HUDEP-2 (cell line): ENCODE results near the gene PGR.

Experiments
- DNase-seq, 76 experiments: peaks; one replicate each; lab custom pipeline; 2025; ENCODE audit not compliant: unreplicated experiment in 76 of 76; lab: John Stamatoyannopoulos, UW

The PGR gene

DNA sequence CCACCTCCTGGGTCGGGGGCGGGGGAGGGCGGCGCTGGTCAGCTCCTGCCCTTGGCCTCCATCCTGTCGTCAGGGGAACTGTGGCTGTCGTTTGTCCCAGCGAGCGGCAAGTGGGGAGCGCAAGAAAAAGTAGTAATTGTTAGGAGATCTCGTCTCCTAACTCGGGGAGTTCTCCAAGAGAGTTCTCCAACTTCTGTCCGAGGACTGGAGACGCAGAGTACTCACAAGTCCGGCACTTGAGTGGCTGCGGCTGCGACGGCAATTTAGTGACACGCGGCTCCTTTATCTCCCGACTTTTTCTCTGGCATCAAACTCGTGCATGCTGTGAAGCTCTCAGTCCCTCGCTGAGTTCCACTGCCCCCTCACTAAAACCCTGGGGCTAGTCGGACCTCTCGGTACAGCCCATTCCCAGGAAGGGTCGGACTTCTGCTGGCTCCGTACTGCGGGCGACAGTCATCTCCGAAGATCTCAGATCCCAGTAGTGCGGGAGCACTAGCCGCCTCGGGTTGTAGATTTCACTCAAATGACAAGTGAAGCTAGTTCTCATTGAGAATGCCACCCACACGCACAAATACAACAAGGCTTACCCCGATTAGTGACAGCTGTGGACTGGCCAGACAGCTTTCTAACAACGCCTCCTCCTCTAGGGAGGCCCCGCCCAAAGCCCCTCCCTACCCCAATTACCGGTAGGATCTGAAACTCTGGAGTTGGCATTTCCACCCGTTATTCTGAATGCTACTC is at the start of gene PGR:
PGR (minus strand) TSS at position 611 of the 741 bp plus-strand sequence. CDS start 743 bp downstream, outside the sequence.
- DNase-seq: peak in 66 of 76 experiments; percentile 10 to 82 (median 46)

DNA sequence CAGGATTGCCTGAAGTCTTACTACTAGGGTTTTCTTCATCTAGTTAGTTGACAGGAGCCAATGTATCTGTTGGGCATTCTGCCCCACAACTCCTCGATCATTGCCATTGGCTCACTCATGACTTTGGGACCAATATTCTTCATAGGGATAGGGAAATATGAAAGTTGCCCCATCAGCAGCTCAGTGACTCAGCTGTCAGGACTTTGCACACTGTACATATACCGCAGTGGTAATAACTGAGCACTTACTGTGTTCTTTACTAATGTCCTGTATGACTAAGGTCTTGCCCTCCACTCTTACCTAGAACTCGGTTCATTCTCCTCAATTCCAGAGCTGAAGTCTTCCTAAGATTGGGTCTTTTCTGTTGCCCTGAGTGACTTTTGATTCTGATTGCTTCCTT is 46.8 kb upstream of the PGR start:
- DNase-seq: no peak

DNA sequence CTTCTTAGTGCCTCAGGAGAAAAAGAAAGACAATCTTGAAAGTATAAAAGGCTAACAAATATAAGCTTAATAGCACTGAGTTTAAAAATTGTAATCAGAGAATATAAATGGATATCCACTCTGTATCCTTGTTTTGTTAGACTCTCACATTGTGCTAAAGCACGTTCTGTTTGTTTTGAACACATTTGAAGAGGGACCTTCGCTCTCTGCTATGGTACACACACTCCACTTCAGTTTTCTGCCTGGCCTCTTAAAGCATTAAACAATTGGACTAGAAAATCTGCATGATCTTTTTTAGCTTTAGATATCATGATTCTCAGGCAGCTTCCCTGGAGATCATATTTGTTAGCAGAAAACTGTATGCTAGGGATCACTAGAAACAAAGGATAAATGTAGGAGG is 40.3 kb upstream of the PGR start:
- no peak for DNase-seq

DNA sequence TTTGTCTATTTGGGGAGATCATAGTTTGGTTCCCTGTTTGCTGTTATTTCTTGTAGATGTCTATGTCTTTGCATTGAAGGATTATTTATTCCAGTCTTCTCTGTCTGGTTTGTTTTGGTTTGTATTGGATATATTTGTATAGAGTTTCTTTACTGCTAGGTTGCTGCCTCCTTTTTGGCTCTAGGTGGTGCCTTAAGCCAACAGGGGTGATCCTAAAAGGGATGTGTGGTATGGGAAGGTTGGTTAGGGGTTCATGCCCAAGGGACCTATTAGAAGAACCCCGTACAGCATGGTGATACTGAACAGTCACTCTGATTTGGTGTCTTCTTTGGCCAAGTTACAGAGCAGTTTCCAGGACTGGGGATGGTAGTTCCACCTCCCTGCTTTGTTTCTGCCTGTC is 36.4 kb upstream of the PGR start:
- no peak for DNase-seq

DNA sequence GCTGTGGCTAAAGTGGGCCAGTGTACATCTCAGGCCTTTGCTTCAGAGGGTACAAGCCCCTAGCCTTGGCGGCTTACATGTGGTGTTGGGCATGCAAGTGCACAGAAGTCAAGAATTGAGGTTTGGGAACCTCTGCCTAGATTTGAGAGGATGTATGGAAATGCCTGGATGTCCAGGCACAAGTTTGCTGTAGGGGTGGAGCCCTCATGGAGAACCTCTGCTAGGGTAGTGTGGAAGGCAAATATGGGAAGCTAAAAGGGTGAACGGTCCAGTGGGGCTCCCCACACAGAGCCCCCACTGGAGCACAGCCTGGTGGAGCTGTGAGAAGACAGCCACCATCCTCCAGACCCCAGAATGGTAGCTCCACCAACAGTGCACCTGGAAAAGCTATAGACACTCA is 28.5 kb upstream of the PGR start:
- no peak for DNase-seq

DNA sequence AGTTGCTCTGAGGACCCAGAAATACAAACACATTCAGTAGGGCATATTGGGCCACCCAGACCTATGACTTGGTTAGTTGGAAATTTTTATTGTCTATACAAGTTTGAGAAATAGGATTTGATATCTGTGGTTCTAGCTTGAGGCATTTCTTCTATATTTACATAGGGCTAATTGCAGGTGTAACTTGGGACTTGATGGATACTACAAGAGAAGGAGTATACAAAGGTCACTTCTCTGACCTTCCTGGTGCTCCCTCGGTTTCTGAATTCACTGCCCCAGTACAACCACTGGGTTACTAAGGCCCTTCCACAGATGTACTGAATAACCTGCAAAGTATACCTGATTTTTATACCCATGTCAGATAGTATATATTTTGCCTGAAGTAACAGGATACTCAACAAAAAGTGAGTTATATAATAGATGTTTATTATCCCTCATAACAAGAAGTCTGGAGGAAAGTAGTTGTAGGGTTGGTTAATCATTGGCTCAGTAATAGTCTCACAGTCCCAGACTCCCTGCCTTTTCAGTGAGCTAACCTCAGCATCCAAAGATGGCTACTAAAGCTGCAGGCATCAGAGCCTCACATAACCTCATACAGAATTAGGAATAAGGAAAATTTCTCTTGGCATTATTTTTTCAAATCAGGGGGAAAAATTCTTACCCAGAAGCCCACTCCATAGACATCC is 8.8 kb upstream of the PGR start:
- DNase-seq: no peak

DNA sequence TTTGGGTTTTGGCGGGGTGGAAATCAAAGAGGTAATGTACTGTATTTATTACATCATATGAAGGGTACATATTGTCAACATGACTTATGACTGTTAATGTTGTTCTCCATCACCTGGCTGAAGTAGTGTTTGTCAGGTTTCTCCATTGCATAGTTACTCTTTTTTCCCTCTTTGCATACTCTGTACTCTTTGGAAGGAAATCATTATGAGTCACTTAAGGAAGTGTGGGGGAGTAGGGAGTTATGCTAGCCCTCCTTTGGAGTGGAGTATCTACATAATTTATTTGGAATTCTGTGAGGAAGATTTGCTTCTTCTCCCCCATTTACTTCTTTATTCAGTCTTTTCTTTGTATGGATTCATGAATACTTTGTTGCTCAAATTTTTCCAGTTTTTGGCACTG is 3.6 kb upstream of the PGR start:
- DNase-seq: no peak

DNA sequence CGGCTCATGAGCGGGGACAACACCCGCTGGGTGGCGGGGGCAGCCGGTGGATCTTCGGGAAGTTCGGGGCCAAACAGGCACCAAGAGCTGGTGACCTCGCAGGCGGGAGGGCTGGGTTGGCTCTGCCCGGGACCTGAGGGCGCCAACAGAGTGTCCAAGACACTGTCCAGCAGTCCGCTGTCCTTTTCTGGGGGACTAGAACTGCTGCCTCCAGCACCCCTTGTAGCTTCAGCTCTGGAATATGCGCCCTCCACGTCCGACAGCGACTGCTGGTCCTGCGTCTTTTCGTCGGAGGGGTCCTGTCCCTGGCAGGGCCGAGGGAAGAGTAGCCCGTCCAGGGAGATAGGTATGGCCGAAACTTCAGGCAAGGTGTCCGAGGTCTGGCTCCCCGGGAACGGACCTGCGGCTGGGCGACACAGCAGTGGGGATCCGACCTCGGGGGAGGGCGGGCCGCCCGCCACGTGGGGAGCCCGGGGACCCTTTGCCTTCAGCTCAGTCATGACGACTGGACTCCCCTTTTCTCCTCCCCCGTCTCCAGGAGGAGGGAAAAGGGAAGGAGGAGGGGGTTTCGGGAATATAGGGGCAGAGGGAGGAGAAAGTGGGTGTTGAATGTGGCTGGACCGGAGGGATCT is 926 bp downstream of the PGR start:
- peak in 11 of 76 experiments; percentile 18 to 49 (median 33) for DNase-seq

DNA sequence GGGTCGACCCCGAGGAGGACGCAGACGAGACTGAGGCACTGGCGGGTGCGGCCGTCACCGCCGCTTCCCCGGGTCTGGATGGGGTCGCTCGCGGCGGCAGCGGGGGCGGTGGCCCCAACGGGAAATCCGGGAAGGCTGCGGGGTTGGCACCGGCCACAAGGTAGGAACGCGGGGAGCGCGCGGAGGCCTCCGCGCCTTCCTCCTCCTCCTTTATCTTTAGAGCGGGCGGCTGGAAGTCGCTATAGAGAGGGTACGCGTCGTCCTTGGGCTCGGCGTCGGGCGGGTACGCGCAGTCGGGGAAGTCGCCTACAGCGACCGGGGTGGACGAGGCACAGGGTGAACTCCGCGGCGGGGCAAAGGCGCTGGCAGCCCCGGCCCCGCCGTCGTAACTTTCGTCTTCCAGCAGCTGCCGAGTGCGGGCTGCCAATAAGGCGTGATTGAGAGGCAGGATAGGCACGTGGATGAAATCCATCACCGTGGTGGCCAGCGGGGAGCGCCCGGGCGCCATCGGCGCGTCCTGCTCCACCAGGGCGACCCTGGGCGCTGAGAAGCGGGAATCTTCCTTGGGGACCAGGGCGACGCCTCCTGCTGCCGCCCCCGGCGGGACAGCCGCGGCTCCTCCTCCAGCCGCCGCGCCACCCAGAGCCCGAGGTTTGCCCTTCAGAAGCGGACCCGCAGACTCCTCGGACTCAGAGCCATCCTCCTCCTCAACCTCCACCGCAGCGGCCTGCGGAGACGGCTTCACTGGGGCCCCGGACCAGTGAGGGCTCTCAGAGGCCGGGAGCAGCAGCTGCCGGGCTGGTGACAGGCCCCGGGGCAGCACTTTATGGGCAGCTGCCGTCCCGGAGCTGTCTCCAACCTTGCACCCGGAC is 1.7 kb downstream of the PGR start:
- DNase-seq: peak in 48 of 76 experiments; percentile 7 to 71 (median 40)

DNA sequence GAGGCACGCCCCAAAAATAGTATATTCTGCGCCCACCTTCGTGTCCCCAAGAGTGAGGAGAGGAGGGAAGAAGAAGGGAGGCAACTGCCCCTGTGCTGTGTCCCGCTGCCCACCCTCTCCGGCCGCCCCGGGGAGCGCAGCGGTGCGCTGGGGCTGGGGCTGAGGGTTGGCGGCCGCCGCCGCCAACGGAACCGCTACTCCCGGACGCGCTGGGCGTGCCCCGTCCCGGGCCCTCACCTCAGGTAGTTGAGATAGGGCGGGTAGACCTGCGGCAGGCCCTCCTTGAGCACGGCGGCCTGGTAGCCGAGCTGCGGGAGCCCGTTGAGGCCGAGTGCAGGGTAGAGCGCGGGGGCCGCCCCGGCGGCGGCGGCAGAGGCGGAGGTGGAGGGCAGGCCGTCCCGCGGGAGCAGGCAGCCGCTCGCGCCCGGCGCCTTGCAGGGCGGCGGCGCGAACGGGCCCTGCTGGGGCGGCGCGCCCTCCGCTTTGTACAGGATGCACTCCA is 2.4 kb downstream of the PGR start:
- DNase-seq: peak in 41 of 76 experiments; percentile 11 to 65 (median 39)

DNA sequence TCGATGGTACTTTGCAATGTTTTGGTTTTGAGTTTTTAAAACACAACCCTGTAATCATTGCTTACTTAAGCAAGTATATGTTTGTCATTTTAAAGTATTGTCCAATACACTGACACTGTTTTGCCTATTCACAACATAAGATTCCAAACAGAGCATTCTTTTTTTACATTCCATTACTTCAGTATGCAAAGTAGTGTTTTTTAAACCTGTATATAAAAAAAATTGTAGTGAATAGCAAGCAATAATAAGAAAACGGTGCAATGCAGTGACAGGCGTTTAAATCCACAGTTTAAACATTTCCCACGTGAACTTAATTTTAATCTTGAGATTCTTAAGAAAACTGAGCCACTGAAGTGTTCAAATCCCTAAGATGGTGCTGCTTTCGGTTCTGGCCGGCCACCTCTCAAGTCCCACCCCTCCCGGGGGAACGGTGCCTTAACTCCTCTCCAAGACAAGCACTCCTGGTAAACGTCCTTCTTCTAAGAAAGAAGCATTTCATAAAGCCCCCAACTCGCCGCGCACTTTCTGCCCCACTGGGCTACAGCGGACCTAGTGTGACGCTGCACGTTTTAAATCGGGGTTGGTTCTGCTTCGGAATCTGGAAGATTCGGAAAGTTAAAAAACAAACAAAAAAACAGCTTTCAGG is 2.9 kb downstream of the PGR start:
- DNase-seq: peak in 48 of 76 experiments; percentile 3 to 59 (median 29)

DNA sequence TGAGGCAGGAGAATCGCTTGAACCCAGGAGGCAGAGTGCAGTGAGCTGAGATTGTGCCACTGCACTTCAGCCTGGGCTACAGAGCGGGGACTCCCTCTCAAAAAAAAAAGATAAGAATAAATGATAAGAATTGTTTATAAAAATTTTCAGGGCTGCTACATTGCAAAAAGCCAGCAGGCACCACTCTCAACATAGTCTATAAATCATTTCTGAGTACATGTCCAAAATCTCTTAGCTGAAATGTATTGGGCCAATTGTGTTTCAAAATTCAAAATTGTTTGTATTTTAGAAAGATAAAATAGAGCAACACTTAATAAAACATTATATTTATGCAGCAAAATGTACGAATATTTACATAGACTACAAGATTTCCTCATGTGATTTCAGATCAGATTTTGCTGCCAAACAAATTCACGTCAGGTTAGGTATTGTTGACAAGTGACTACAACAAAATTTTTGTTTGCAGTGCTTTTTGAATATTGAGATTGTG is 13.9 kb downstream of the PGR start:
- DNase-seq: no peak

DNA sequence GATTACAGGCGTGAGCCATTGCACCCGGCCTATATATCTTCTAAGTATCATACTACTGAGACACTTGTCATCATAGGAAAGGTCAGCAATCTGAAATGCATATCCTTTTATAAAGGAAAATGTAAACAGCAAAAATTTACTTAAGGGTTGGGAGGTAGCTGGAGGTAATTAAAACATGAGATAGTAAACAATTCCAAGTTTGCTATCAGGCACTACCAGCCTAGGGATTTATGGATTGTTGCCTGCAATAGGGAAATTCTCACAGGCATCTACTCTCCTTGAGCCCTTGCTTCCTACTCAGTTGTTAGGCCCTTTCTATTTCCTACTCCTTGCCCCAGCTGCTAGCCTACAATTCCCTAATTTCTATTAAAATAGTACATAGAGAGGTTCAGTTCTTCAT is 16.1 kb downstream of the PGR start:
- DNase-seq: no peak

DNA sequence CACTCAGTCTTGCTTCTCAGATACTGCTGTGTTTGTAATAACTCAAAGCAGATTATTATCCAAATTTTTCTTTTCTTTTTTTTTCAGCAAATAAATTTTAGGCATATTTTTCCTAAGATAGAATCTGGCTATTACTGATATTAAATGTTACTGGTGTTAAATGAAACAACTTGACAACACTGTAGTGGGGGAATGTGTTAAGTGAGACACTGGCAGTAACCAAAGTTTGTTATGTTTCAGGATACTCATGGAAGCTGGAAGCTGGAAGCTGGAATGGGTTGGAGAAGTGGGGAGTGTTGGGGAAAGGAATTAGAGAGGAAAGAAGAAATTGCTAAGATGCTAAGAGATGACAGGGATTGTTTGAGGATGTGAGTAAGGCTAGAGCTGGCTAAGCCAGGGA is 24.9 kb downstream of the PGR start:
- DNase-seq: no peak

DNA sequence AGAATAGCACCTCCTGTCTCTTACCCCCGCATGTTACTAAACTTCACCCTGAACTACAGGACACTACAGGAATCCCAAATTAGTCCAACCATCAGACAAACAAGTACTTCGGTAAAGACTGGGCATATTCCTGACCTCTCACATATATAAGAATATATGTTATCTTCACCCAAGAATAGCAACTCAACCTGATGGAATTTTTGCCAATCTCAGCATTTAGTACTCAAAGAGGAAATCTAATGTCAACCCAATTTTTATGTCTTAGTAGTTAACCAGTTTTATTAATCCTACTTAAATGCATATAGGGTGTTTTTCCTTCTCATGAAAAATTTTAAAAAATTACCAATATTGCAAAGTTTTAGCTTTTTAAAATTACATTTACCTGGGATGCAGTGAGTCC is 26.2 kb downstream of the PGR start:
- no peak for DNase-seq

DNA sequence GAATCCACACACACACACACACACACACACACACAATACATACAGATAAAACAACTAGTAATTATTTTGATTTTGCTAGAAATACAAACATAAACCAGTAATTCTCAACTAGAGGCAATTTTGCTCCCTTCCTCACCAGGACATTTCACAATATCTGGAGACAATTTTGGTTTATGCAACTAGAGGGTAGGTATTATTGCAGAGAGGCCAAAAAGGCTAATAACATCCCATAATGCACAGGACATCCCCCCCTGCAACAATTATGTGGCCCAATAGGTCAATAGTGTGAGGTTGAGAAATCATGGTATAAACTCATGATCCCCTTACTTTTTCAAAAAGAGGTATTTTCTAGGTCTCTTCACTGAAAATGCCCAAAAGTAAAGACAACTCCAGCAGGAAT is 29.0 kb downstream of the PGR start:
- no peak for DNase-seq

DNA sequence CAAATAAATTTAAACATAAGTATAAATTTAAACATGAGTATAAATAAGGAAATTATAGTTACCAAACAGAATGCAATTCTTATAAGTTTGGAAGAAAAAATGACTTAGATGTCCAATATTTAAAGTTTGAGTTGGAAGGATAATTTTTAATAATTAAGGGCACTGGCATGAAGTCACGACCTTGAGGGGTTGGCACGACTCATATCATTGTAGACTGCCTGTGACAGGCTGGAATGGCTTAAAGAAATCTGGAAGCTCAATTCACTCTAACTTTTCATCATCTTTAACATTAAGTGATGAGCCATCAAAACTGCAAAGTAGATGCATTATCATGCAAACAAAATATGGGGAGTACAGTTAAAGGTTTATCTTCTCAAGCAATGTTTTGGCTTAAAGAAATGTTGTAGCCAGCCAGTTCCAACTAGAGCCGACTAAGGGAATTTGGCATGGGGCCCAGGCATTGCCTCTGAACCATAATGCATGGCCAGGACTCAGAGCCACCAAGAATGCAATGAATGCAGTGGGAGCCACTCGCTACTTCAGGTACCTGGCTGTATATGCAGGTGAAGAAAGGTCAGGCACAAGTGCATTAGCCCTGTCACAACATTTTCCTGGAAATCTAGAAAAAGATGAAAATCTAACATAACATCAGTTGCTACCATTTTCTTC is 33.4 kb downstream of the PGR start:
- peak in 68 of 76 experiments; percentile 4 to 82 (median 44) for DNase-seq

DNA sequence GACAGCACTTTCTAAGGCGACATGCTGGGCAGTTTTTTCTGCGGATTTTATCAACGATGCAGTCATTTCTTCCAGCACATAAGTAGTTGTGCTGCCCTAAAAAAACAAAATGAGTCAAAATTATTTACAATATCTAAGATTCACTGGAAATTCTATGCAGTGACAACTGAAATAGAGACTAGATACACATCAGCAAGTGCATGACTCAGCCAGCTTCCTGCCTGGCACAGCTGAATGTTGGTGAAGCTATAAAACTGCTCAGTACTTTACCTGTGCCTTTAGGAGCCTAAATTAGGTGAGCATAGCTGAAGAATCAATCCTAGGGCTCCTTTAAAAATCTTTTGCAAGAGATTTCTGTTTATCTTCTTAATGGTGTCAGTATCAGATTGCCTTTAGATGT is 37.8 kb downstream of the PGR start:
- peak in 10 of 76 experiments; percentile 1 to 52 (median 21) for DNase-seq

DNA sequence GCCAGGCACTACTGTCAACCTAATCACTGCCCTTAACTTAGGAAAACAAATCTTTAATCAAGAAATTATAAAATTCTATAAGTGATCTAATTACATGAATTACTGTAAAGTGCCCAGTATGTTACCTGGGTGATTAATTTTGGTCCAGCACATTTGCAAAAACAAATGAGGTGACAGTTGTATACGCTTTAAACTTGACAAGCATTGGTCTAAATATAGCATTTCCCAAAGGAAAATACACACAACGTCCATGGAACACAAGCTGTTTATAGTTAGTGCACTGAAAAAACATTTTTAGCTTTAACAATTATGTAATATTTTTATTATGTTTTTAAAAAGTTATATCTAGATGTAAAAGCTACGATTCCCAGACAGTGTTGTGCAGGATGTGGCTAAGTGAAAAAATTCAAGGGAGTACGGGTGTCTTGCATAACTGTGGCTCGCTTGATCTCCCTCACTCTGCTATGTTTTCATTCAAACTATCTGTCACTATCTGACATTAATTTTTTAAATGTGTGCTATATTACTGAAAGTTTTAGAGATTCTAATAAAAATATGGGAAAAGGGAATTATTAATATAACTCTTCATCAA is 38.8 kb downstream of the PGR start:
- DNase-seq: no peak
